Right kidney (tissue), 9 donors: ENCODE data around the gene EFNA2.

ENCODE experiments used
- DNase-seq: peaks from one replicate; pipeline ENCODE4 v3.0.0-alpha.2; 2016
- long read RNA-seq, 8 donors: transcript quantifications; one replicate each; lab custom pipeline, GENCODE V29; 2026

EFNA2 gene
- long read RNA-seq, donor 1, partial matches to known transcripts: 0 of 2 reads
- long read RNA-seq, donor 1, other reads (novel, unspliced or antisense): 0 of 2 reads
- long read RNA-seq, donor 2, partial matches to known transcripts: 0 of 1 reads
- long read RNA-seq, donor 2, other reads (novel, unspliced or antisense): 0 of 1 reads
- long read RNA-seq, donor 3, partial matches to known transcripts: 0 of 1 reads
- long read RNA-seq, donor 3, other reads (novel, unspliced or antisense): 0 of 1 reads
- long read RNA-seq, donor 4: 0 reads
- long read RNA-seq, donor 5, transcript EFNA2-201 (4 exons, 949 nt): major isoform, 8 of 8 reads
- long read RNA-seq, donor 5, partial matches to known transcripts: 0 of 8 reads
- long read RNA-seq, donor 5, other reads (novel, unspliced or antisense): 0 of 8 reads
- long read RNA-seq, donor 6, partial matches to known transcripts: 0 of 2 reads
- long read RNA-seq, donor 6, other reads (novel, unspliced or antisense): 0 of 2 reads
- long read RNA-seq, donor 7: 0 reads
- long read RNA-seq, donor 8, partial matches to known transcripts: 0 of 2 reads
- long read RNA-seq, donor 8, other reads (novel, unspliced or antisense): 0 of 2 reads

GRCh38 chr19:1285737-1286360 lies at the start of gene EFNA2:
Gene EFNA2, plus strand, starts transcription at chr19:1285873. Its CDS starts 296 bp downstream, at chr19:1286169.
- no peak for DNase-seq

- no peak for DNase-seq
Observed at GRCh38 chr19:1236576-1236975, 49.1 kb upstream of the EFNA2 start.

- peak; percentile 50 for DNase-seq
Observed at GRCh38 chr19:1237027-1237659, 48.5 kb upstream of the EFNA2 start.

GRCh38 chr19:1237754-1238368 lies 47.8 kb upstream of the EFNA2 start, which contains the start of gene CBARP:
Gene CBARP, minus strand, starts transcription at chr19:1238005. Its CDS starts 1,905 bp downstream, at chr19:1236100.
- DNase-seq: no peak

GRCh38 chr19:1238369-1239303 lies 47.0 kb upstream of the EFNA2 start:
- DNase-seq: no peak

GRCh38 chr19:1239420-1239795 lies 46.3 kb upstream of the EFNA2 start:
- no peak for DNase-seq

GRCh38 chr19:1239796-1240737 lies 45.6 kb upstream of the EFNA2 start:
- DNase-seq: peak; percentile 85

GRCh38 chr19:1240925-1241324 lies 44.7 kb upstream of the EFNA2 start:
- DNase-seq: no peak

- peak; percentile 74 for DNase-seq
Observed at GRCh38 chr19:1241417-1242095, 44.1 kb upstream of the EFNA2 start, which contains the start of gene ATP5F1D. Gene ATP5F1D, plus strand, starts transcription at chr19:1241751. Its CDS starts 100 bp downstream, at chr19:1241851.

GRCh38 chr19:1243768-1244692 lies 41.6 kb upstream of the EFNA2 start:
- DNase-seq: peak; percentile 79

GRCh38 chr19:1244693-1245451 lies 40.8 kb upstream of the EFNA2 start:
- DNase-seq: no peak

- peak; percentile 66 for DNase-seq
Observed at GRCh38 chr19:1245494-1246264, 40.0 kb upstream of the EFNA2 start.

GRCh38 chr19:1246265-1247087 lies 39.2 kb upstream of the EFNA2 start:
- DNase-seq: peak; percentile 63

GRCh38 chr19:1247748-1248138 lies 37.9 kb upstream of the EFNA2 start:
- DNase-seq: no peak

- peak; percentile 95 for DNase-seq
Observed at GRCh38 chr19:1248139-1248785, 37.4 kb upstream of the EFNA2 start, which contains the start of gene MIDN. Gene MIDN, plus strand, starts transcription at chr19:1248583. Its CDS starts 1,714 bp downstream, at chr19:1250297.
